AG09319 (cell line): ENCODE results near the gene C20orf144.

Experiments
- DNase-seq: peaks from one replicate; pipeline ENCODE4 v3.0.0-alpha.2; 2010; ENCODE audit warnings: low read depth; ENCODE audit errors: extremely low read depth
- TF ChIP-seq, protein P1 (sequence below): IDR thresholded peaks from 2 replicates; pipeline ENCODE4 v1.5.1; 2011; ENCODE audit warnings: low read depth, mild to moderate bottlenecking, inconsistent platforms, low read length, moderate library complexity

The C20orf144 gene

DNA sequence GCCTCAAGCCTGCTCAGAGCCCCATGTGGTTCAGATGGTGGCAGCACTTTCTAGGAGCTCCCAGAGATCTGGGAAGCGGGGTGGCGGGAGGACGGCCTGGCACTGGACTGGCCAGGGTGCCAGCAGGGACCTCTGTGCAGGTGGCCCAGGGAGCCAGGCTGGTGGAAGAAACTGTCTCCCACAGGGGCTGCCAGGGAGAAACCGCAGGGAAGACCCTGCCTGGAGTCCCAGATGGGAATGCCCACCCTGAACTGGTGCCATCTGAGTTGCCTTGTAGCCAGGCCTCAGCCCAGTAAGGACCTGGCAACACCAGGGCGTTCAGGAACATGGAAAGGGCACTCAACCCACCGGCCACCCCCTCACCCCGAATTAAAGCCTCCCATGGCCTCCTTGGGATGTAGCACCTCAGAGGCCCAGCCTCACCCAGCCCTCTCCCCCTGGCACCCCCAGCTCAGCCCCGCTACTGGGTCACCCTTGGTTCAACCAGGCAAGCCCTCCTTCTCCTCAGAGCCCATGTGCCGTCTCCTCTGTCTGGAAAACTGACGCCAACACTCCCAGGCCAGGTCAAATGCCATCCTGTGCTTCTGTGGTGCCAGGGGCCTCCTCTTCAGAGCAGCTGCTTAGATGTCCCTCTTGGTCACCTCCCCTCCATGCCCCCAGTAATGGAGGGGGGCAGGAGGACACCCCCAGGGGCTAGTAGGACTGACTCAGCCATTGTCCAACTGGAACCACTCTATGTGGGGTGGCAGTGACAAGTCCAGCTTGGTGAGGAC lies 5.9 kb upstream of the C20orf144 start:
- TF ChIP-seq, protein P1, sequence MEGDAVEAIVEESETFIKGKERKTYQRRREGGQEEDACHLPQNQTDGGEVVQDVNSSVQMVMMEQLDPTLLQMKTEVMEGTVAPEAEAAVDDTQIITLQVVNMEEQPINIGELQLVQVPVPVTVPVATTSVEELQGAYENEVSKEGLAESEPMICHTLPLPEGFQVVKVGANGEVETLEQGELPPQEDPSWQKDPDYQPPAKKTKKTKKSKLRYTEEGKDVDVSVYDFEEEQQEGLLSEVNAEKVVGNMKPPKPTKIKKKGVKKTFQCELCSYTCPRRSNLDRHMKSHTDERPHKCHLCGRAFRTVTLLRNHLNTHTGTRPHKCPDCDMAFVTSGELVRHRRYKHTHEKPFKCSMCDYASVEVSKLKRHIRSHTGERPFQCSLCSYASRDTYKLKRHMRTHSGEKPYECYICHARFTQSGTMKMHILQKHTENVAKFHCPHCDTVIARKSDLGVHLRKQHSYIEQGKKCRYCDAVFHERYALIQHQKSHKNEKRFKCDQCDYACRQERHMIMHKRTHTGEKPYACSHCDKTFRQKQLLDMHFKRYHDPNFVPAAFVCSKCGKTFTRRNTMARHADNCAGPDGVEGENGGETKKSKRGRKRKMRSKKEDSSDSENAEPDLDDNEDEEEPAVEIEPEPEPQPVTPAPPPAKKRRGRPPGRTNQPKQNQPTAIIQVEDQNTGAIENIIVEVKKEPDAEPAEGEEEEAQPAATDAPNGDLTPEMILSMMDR: no peak
- DNase-seq: no peak

DNA sequence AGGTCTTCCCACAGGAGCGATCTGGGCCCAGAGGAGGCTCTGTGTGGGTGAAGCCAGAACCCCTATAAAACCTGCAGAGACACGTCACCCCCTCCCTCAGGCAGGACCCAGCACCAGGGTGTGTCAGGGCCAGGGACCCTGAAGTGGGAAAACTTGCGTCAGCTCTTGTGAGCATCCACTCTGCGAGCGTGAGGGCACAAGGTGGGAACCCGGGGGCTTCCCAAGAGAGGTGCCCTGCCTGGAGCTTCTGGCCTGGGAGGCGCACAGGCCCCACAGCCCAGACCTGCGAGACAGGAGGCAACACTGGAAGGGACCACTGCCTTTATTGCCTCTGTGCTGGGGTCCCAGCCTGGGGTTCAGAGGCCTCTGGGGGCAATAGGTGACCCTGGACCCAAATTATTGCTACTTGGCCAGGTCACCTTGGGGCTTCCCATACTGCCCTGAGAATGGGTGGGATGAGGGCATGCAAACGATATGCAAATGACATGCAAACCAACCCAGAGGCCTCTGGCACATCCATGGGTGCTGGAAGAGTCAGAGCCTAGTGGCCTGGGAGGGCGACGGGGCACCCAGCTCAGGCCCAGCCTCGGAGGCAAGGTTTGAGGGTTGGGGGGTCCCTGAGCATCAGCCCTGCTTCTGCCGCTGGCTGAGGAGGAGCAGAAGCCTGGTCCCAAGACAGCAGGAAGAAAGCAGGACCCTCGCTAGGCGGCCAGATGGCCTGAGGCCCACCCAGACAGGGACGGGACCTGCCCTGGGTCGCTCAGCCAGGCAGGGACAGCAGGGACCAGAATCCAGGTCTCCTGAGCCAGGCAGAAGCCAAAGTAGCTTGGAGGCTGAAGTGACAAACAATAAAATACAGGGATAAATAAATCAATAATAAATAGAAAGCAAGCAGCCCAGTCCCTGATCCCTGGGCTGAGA lies 5.1 kb upstream of the C20orf144 start:
- no peak for DNase-seq
- TF ChIP-seq, protein P1: no peak

DNA sequence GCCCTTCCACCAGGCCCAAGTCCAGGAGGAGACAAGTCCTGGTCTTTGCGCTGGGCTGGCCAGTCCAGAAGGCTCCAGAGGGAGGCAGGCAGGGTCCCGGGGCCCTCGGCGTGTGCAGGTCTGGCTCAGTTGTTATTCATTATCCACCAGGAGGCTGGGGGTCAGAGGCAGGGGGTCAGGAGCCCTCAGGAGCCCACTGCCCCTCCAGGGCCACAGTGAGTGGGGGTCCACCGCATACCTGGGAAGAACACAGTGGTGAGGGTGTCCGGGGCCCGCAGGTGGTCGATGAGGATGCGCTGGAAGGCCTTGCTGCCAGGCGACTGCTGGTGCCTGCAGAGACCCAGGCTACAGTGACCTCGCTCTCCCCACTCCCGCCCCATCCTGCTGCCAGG lies 4.4 kb upstream of the C20orf144 start:
- no peak for DNase-seq
- TF ChIP-seq, protein P1: no peak

DNA sequence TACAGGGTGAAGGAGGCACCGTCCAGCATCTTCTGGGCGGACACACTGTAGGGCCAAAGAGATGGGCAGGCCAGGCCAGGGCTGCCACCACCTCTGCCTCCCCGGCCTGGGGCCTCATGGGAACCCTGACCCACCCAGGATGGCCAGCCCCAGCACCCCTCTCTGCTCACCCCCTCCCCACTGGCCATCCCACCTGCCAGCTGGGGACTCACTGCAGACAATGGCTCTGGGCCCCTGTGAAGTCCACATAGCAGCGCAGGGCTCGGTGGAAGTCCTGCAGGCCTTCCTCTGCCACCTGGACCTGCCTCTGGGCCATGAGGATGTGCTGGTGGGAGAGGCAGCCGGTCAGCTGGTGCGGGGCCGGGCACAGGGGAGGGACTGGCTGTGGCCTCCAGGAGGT lies 3.6 kb upstream of the C20orf144 start:
- TF ChIP-seq, protein P1: no peak
- no peak for DNase-seq

DNA sequence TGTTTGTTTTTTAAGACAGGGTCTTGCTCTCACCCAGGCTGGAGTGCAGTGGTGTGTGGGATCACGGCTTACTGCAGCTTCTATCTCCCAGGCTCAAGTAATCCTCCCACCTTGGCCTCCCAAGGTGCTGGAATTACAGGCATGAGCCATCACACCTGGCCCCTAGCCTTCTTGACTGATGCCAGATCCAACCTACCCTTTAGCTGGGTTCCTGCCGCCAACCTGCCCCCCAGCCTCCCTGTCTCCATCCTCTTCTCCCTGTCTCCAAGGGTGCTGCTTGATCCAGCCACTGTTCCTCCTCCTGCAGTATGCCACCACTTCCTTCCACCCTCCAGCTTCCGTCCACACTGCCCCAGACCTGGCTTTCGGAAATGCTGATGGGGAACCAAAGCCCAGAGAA lies 3.2 kb upstream of the C20orf144 start:
- no peak for DNase-seq
- TF ChIP-seq, protein P1: no peak

DNA sequence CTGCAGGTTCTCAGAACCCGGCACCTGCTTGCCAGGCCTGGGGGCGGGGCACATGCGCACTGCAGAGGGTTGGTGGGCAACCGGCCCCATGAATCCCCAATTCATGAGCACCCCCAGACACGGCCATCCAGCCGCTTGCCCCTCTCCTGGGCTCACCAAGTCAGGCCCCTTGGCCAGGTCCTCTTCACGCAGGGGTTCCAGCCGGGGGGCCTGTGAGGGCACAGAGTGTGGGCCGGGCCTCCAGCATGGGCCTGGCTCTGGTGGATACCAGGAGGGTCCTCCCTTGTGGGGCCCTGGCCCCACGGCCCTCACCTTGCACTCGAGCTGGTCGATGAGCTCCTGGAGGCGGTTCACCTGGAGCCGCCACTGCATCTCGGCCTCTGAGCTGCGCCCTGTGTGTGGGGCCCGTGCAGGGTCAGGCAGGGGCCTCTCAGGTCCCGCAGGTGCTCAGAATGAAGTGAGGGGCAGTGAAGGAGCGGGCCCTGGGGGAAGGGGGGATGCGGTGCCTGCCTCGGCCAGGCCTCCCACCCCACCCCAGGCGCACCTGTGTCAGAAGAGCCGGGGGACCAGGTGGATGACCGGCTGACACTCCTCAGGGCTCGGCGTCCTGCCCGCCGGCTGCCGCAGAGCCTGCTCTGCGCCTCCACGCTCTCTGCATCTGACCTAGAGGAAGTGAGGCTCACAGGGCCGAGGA lies 2.6 kb upstream of the C20orf144 start:
- TF ChIP-seq, protein P1: no peak
- no peak for DNase-seq
